ENCODE measurements around the gene PPP6R2. TPM values are rescaled to one million over a fixed set of nuclear protein-coding genes. Genes with fewer than 3 reads are reported as not detected.

The PPP6R2 gene
- total and polyA plus RNA-seq, 2 donors (not counting 3 experiments of a cell fraction or from before 2014, with no cell fraction given) = 38.6 to 54.6 TPM

- ChIA-PET POLR2A (no interaction called here), CTCF (no interaction called here)
- H3K36me3 ChIP-seq (ENCODE audit: control insufficient read depth in 2 of 2, extremely low read depth in 1 of 2, insufficient read depth in 2 of 2, low read length in 2 of 2) = peaks cover 0 to 43% of the 10 kb centered on the region in 2 experiments
- H3K27me3 ChIP-seq (ENCODE audit: control insufficient read depth in 2 of 2, insufficient read depth in 2 of 2, low read length in 2 of 2) = no peaks in the 10 kb centered on the region
- H4K20me1 ChIP-seq (replicated peaks; ENCODE audit: control insufficient read depth, extremely low read depth, insufficient read depth, low read length) = no peaks in the 10 kb centered on the region
- no peak overlapping the region for H3K9ac ChIP-seq (replicated peaks; ENCODE audit: extremely low read depth, insufficient read depth, low read length)
- no peaks in the 10 kb centered on the region for H3K79me2 ChIP-seq (ENCODE audit: control insufficient read depth, insufficient read depth, low read length)
- dilution Hi-C loops (cut with MboI; ENCODE audit: extremely low pct_ligation_motif_present, low sequenced_read_pairs) = no loop called here
- FAIRE-seq (no peak), DNase-seq (ENCODE audit: low read depth, low spot score) (no peak)
- no peaks in the 10 kb centered on the region for H3K9me1 ChIP-seq (replicated peaks; ENCODE audit: control insufficient read depth, extremely low read depth, insufficient read depth, low read length)
- H2AFZ ChIP-seq (ENCODE audit: low read depth, low read length) = no peak overlapping the region
- H3K9me3 ChIP-seq (replicated peaks; ENCODE audit: control insufficient read depth, insufficient read depth, low read length) = no peaks in the 10 kb centered on the region
- intact Hi-C loops (cut with micrococcal nuclease) = no loop called here
- no peaks in the 10 kb centered on the region for H3K4me1 ChIP-seq (ENCODE audit: control insufficient read depth, extremely low read depth, insufficient read depth, low read length)
- BruUV-seq (replicated peaks) = no TSS peak
- TF ChIP-seq GATA2 (IDR thresholded peaks at IDR 0.05; ENCODE audit: insufficient read depth, insufficient read length, low read depth, low read length) = no peak
- no peak for TF ChIP-seq MAX (IDR thresholded peaks at IDR 0.05; ENCODE audit: insufficient read depth, insufficient read length)
- no peak for TF ChIP-seq MYC (IDR thresholded peaks at IDR 0.05; ENCODE audit: low read depth, low read length)
- TF ChIP-seq POLR2AphosphoS5 (IDR thresholded peaks at IDR 0.05; ENCODE audit: insufficient read depth, low read depth, low read length) = no peak
- TF ChIP-seq CTCF (IDR thresholded peaks at IDR 0.05; ENCODE audit: extremely low read depth in 1 of 2, insufficient read depth in 1 of 2, low read depth in 1 of 2, low read length in 2 of 2) = no peak
- no peak for TF ChIP-seq FOS (IDR thresholded peaks at IDR 0.05; ENCODE audit: borderline replicate concordance, insufficient read depth, low read length)
- TF ChIP-seq POLR2A (IDR thresholded peaks at IDR 0.05; ENCODE audit: low read depth, low read length) = no peak
- no peak for TF ChIP-seq JUN (IDR thresholded peaks at IDR 0.05; ENCODE audit: borderline replicate concordance, insufficient read depth, insufficient read length, low read depth)
- TF ChIP-seq EZH2 (IDR thresholded peaks at IDR 0.05; ENCODE audit: borderline replicate concordance, low read depth, low read length, severe bottlenecking) = no peak
- no peak overlapping the region for H3K4me3 ChIP-seq (replicated peaks in 1 of 3; ENCODE audit: insufficient read depth in 1 of 3, low read depth in 1 of 3, low read length in 3 of 3)
- no peak overlapping the region for H3K27ac ChIP-seq (ENCODE audit: insufficient read depth, low read depth, low read length)
- no peak overlapping the region for H3K4me2 ChIP-seq (ENCODE audit: insufficient read depth, low read length)
These were observed 94.6 kb downstream of the PPP6R2 start for GRCh38 chr22:50437511-50438304.
